Measurements from ENCODE around the gene CLASP1. TPM values are rescaled to one million over a fixed set of nuclear protein-coding genes. Genes with fewer than 3 reads are reported as not detected.
"Not testable (repeated sequence)": the region's sequence is repeated elsewhere in the genome, so short reads cannot be mapped to it uniquely, and the experiment has no call there.

The CLASP1 gene
- total and polyA plus RNA-seq, 2 donors (not counting 3 experiments of a cell fraction or from before 2014, with no cell fraction given) = 10.0 to 57.9 TPM

GRCh38 chr2:121564905-121565304, 84.4 kb downstream of the CLASP1 start:
- BruUV-seq (replicated peaks) = no TSS peak
- Histone ChIP-seq H3K9ac (replicated peaks; ENCODE audit: extremely low read depth, insufficient read depth, low read length) (no peak overlapping the region), H3K79me2 (ENCODE audit: control insufficient read depth, insufficient read depth, low read length) (peaks cover 27% of the 10 kb centered on the region), H3K9me3 (replicated peaks; ENCODE audit: control insufficient read depth, insufficient read depth, low read length) (no peaks in the 10 kb centered on the region), H3K27me3 (ENCODE audit: control insufficient read depth in 2 of 2, insufficient read depth in 2 of 2, low read length in 2 of 2) (no peaks in the 10 kb centered on the region), H2AFZ (ENCODE audit: low read depth, low read length) (no peak overlapping the region), H3K9me1 (replicated peaks; ENCODE audit: control insufficient read depth, extremely low read depth, insufficient read depth, low read length) (no peaks in the 10 kb centered on the region), H4K20me1 (replicated peaks; ENCODE audit: control insufficient read depth, extremely low read depth, insufficient read depth, low read length) (peaks cover 4% of the 10 kb centered on the region), H3K27ac (ENCODE audit: insufficient read depth, low read depth, low read length) (no peak overlapping the region), H3K36me3 (ENCODE audit: control insufficient read depth in 2 of 2, extremely low read depth in 1 of 2, insufficient read depth in 2 of 2, low read length in 2 of 2) (no peaks in the 10 kb centered on the region), H3K4me1 (ENCODE audit: control insufficient read depth, extremely low read depth, insufficient read depth, low read length) (peaks cover 9% of the 10 kb centered on the region), H3K4me3 (replicated peaks in 1 of 3; ENCODE audit: insufficient read depth in 1 of 3, low read depth in 1 of 3, low read length in 3 of 3) (no peak overlapping the region), H3K4me2 (ENCODE audit: insufficient read depth, low read length) (no peak overlapping the region)
- ChIA-PET POLR2A (no interaction called here), CTCF (no interaction called here)
- FAIRE-seq (no peak), DNase-seq (ENCODE audit: low read depth, low spot score) (no peak)
- intact Hi-C loops (cut with micrococcal nuclease) (no loop called here), dilution Hi-C loops (cut with MboI; ENCODE audit: extremely low pct_ligation_motif_present, low sequenced_read_pairs) (no loop called here)
- TF ChIP-seq POLR2AphosphoS5 (IDR thresholded peaks at IDR 0.05; ENCODE audit: insufficient read depth, low read depth, low read length) (no peak), POLR2A (IDR thresholded peaks at IDR 0.05; ENCODE audit: low read depth, low read length) (no peak), EZH2 (IDR thresholded peaks at IDR 0.05; ENCODE audit: borderline replicate concordance, low read depth, low read length, severe bottlenecking) (no peak)

- H3K27me3 ChIP-seq (ENCODE audit: control insufficient read depth in 2 of 2, insufficient read depth in 2 of 2, low read length in 2 of 2); H2AFZ ChIP-seq (ENCODE audit: low read depth, low read length); dilution Hi-C loops (cut with MboI; ENCODE audit: extremely low pct_ligation_motif_present, low sequenced_read_pairs); H3K9ac ChIP-seq (replicated peaks; ENCODE audit: extremely low read depth, insufficient read depth, low read length); FAIRE-seq; H3K9me3 ChIP-seq (replicated peaks; ENCODE audit: control insufficient read depth, insufficient read depth, low read length); CTCF ChIA-PET; BruUV-seq (replicated peaks); H3K9me1 ChIP-seq (replicated peaks; ENCODE audit: control insufficient read depth, extremely low read depth, insufficient read depth, low read length); DNase-seq (ENCODE audit: low read depth, low spot score); H3K36me3 ChIP-seq (ENCODE audit: control insufficient read depth in 2 of 2, extremely low read depth in 1 of 2, insufficient read depth in 2 of 2, low read length in 2 of 2); intact Hi-C loops (cut with micrococcal nuclease); H4K20me1 ChIP-seq (replicated peaks; ENCODE audit: control insufficient read depth, extremely low read depth, insufficient read depth, low read length); H3K4me2 ChIP-seq (ENCODE audit: insufficient read depth, low read length); H3K4me1 ChIP-seq (ENCODE audit: control insufficient read depth, extremely low read depth, insufficient read depth, low read length); H3K4me3 ChIP-seq (replicated peaks in 1 of 3; ENCODE audit: insufficient read depth in 1 of 3, low read depth in 1 of 3, low read length in 3 of 3); H3K27ac ChIP-seq (ENCODE audit: insufficient read depth, low read depth, low read length): not testable (repeated sequence)
- POLR2A ChIA-PET = interaction anchor here (0.7 kb wide), 1 partner anchor 173 kb away, joined by 3 read pairs; the partner anchor contains the start of gene NIFK
- H3K79me2 ChIP-seq (ENCODE audit: control insufficient read depth, insufficient read depth, low read length) = peaks cover 32% of the 10 kb centered on the region
Observed at GRCh38 chr2:121563754-121564153, 85.5 kb downstream of the CLASP1 start.

Measured in endothelial cell of umbilical vein (primary cell).